HL-60 (cell line): ENCODE measurements around the gene WNT10A.

Experiments
- CTCF ChIP-seq: IDR thresholded peaks from one replicate; pipeline ENCODE4 v1.5.1; 2011; ENCODE audit warnings: low read length, control low read depth, inconsistent platforms; ENCODE audit not compliant: insufficient read depth
- GABPA ChIP-seq: IDR thresholded peaks from 2 replicates; pipeline ENCODE4 v1.6.1; 2012; ENCODE audit warnings: low read depth
- POLR2AphosphoS5 ChIP-seq: IDR thresholded peaks from 2 replicates; pipeline ENCODE4 v1.6.1; 2012; ENCODE audit warnings: low read depth
- SPI1 ChIP-seq: IDR thresholded peaks from 2 replicates; pipeline ENCODE4 v1.6.1; 2012; ENCODE audit warnings: low read depth, mild to moderate bottlenecking, borderline replicate concordance
- TF ChIP-seq, protein P1 (sequence below): IDR thresholded peaks from 2 replicates; pipeline ENCODE4 v1.6.1; 2012; ENCODE audit warnings: low read depth; ENCODE audit not compliant: insufficient replicate concordance

DNA sequence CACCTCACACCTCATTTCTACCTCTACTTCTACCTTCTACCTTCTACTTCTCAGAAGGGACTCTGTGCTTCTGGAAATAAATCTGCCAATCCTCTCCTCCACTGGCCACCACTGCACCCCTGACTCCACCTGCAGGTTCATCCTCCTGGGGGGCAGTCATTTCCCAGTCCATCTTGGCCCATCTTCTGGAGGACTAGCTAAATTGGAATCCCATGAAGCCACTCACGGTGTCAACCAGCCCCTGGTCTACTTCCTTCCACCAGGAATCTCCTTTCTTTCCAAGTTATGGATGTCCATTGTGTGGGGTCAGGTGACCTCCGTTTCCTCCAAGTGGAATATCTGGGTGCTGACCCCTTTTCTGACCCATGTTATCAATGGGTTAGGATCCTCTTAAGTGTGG is 3.9 kb downstream of the WNT10A start:
- TF ChIP-seq CTCF (no peak), GABPA (no peak), POLR2AphosphoS5 (no peak), SPI1 (no peak)
- TF ChIP-seq, protein P1, sequence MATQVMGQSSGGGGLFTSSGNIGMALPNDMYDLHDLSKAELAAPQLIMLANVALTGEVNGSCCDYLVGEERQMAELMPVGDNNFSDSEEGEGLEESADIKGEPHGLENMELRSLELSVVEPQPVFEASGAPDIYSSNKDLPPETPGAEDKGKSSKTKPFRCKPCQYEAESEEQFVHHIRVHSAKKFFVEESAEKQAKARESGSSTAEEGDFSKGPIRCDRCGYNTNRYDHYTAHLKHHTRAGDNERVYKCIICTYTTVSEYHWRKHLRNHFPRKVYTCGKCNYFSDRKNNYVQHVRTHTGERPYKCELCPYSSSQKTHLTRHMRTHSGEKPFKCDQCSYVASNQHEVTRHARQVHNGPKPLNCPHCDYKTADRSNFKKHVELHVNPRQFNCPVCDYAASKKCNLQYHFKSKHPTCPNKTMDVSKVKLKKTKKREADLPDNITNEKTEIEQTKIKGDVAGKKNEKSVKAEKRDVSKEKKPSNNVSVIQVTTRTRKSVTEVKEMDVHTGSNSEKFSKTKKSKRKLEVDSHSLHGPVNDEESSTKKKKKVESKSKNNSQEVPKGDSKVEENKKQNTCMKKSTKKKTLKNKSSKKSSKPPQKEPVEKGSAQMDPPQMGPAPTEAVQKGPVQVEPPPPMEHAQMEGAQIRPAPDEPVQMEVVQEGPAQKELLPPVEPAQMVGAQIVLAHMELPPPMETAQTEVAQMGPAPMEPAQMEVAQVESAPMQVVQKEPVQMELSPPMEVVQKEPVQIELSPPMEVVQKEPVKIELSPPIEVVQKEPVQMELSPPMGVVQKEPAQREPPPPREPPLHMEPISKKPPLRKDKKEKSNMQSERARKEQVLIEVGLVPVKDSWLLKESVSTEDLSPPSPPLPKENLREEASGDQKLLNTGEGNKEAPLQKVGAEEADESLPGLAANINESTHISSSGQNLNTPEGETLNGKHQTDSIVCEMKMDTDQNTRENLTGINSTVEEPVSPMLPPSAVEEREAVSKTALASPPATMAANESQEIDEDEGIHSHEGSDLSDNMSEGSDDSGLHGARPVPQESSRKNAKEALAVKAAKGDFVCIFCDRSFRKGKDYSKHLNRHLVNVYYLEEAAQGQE, result no peak
